HL-60 (cell line): Measurements from ENCODE around the gene LCE2A.
A peak's percentile ranks its signal among the peaks of the same experiment; 100 is the strongest.

Experiments used
- DNase-seq, 2 experiments: peaks; one replicate each; pipeline ENCODE4 v3.0.0-alpha.2; 2010 to 2020; ENCODE audit warnings: low read depth in 1 of 2, low spot score in 1 of 2
- H3K27ac ChIP-seq: fragments of 250-450 bp; sonication (Bioruptor Pico); replicated peaks from 2 replicates; pipeline ENCODE4 v1.5.1; 2020; ENCODE audit warnings: mild to moderate bottlenecking, moderate library complexity
- H3K27me3 ChIP-seq: fragments of 250-450 bp; sonication (Bioruptor Pico); 2 replicates; pipeline ENCODE4 v1.5.1; 2021; ENCODE audit warnings: mild to moderate bottlenecking, moderate library complexity; ENCODE audit not compliant: insufficient read depth, poor library complexity, severe bottlenecking
- H3K4me3 ChIP-seq: replicated peaks from 2 replicates; pipeline ENCODE4 v1.5.1; 2011; ENCODE audit warnings: mild to moderate bottlenecking, control low read depth, low read length; ENCODE audit not compliant: insufficient read depth
- GABPA ChIP-seq: IDR thresholded peaks from 2 replicates; pipeline ENCODE4 v1.6.1; 2012; ENCODE audit warnings: low read depth
- POLR2AphosphoS5 ChIP-seq: IDR thresholded peaks from 2 replicates; pipeline ENCODE4 v1.6.1; 2012; ENCODE audit warnings: low read depth
- SPI1 ChIP-seq: IDR thresholded peaks from 2 replicates; pipeline ENCODE4 v1.6.1; 2012; ENCODE audit warnings: low read depth, mild to moderate bottlenecking, borderline replicate concordance
- TF ChIP-seq, protein P1 (sequence below): IDR thresholded peaks from one replicate; pipeline ENCODE4 v1.5.1; 2011; ENCODE audit warnings: low read length, control low read depth, inconsistent platforms; ENCODE audit not compliant: insufficient read depth
- TF ChIP-seq, protein P2 (sequence below): IDR thresholded peaks from 2 replicates; pipeline ENCODE4 v1.6.1; 2012; ENCODE audit warnings: low read depth; ENCODE audit not compliant: insufficient replicate concordance

LCE2A gene

DNA sequence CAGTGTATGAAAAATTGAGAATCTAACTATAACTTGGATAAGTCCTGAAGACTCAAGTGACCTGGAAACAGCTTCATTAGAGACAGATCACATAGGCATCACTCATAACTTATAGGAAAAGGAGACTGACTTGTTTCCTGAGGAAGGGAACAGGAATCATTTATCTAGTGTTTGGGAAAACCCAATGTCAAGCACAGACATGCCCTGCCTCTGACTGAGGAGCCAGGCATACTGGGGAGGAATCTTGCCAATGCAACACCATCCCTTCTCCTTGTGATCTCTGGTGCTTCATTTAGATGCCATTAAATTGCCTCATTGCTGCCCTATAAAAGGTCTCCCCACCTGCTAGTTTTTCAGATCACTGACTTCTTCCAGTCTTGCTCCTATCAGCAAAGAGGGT is 20.1 kb downstream of the LCE2A start:
- H3K27ac ChIP-seq, result no peak overlapping the region
- TF ChIP-seq POLR2AphosphoS5, result no peak
- no peak overlapping the region for H3K4me3 ChIP-seq
- H3K27me3 ChIP-seq, result no peaks in the 10 kb centered on the region
- no peak for DNase-seq

DNA sequence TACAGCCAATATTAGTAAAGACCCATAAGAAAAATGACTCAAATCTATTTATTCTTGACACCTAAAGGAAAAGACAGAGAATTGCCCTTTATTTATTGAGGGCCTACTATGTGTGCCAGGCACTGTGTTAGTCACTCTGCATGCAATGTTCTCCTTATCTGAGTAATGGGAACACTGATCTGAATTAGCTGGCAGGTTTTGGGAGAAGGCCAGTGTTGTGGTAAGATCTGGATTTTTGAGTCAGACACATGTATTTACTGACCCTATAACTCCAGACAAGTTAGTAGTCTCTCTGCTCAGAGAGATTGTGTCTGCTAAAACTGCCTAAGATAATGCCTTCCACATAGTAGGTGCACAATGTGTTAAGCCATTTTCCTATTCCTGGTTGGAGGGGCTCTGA is 27.1 kb downstream of the LCE2A start:
- no peak overlapping the region for H3K4me3 ChIP-seq
- H3K27me3 ChIP-seq, result no peaks in the 10 kb centered on the region
- DNase-seq, result no peak
- H3K27ac ChIP-seq, result no peak overlapping the region
- TF ChIP-seq, protein P1, sequence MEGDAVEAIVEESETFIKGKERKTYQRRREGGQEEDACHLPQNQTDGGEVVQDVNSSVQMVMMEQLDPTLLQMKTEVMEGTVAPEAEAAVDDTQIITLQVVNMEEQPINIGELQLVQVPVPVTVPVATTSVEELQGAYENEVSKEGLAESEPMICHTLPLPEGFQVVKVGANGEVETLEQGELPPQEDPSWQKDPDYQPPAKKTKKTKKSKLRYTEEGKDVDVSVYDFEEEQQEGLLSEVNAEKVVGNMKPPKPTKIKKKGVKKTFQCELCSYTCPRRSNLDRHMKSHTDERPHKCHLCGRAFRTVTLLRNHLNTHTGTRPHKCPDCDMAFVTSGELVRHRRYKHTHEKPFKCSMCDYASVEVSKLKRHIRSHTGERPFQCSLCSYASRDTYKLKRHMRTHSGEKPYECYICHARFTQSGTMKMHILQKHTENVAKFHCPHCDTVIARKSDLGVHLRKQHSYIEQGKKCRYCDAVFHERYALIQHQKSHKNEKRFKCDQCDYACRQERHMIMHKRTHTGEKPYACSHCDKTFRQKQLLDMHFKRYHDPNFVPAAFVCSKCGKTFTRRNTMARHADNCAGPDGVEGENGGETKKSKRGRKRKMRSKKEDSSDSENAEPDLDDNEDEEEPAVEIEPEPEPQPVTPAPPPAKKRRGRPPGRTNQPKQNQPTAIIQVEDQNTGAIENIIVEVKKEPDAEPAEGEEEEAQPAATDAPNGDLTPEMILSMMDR, result no peak
- TF ChIP-seq GABPA (no peak), POLR2AphosphoS5 (no peak), SPI1 (no peak)
- TF ChIP-seq, protein P2, sequence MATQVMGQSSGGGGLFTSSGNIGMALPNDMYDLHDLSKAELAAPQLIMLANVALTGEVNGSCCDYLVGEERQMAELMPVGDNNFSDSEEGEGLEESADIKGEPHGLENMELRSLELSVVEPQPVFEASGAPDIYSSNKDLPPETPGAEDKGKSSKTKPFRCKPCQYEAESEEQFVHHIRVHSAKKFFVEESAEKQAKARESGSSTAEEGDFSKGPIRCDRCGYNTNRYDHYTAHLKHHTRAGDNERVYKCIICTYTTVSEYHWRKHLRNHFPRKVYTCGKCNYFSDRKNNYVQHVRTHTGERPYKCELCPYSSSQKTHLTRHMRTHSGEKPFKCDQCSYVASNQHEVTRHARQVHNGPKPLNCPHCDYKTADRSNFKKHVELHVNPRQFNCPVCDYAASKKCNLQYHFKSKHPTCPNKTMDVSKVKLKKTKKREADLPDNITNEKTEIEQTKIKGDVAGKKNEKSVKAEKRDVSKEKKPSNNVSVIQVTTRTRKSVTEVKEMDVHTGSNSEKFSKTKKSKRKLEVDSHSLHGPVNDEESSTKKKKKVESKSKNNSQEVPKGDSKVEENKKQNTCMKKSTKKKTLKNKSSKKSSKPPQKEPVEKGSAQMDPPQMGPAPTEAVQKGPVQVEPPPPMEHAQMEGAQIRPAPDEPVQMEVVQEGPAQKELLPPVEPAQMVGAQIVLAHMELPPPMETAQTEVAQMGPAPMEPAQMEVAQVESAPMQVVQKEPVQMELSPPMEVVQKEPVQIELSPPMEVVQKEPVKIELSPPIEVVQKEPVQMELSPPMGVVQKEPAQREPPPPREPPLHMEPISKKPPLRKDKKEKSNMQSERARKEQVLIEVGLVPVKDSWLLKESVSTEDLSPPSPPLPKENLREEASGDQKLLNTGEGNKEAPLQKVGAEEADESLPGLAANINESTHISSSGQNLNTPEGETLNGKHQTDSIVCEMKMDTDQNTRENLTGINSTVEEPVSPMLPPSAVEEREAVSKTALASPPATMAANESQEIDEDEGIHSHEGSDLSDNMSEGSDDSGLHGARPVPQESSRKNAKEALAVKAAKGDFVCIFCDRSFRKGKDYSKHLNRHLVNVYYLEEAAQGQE, result no peak

DNA sequence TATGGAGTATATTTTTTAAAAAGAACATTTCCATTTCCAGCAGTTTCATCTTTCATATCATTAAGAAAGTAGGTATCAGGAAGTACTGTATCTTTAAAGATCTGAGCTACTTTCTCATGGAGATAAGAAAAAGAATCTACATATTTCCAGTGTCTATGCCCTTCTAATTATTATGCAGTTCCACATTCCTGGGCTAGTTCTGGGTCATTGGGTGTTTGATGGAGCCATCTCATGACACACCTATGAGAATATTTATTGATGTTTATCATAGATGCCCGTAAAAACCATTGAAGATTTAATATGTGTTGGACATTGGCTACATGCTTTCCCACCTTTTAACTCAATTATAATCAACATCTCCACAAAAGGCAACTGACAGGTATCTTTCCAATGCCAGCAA is 30.8 kb downstream of the LCE2A start:
- no peak for TF ChIP-seq GABPA
- TF ChIP-seq, protein P2, result no peak
- TF ChIP-seq, protein P1, result no peak
- no peak for TF ChIP-seq POLR2AphosphoS5
- TF ChIP-seq SPI1, result no peak
- DNase-seq, result no peak
- no peak overlapping the region for H3K27ac ChIP-seq
- H3K27me3 ChIP-seq, result peaks cover 6% of the 10 kb centered on the region
- no peak overlapping the region for H3K4me3 ChIP-seq

DNA sequence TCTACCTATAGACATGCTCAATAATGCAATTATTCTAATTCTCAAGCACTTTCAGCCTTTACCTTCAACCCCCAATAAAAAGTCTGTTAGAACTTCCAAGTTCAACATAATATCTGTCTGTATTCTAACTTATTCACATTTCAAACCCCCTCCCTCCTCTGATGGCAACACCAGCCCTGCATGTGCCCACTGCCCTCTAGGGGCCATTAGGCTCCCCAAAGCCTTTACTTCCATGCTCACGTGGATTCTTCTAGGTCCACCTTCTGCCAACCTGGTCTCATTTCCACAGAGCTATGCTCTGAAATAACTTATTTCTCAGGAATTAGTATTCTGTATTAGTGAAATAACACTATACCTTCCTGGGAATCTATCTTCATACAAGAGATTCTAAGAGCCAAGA is 37.5 kb downstream of the LCE2A start:
- peaks cover 6% of the 10 kb centered on the region for H3K27me3 ChIP-seq
- TF ChIP-seq, protein P1, result peak; percentile 0
- TF ChIP-seq GABPA, result no peak
- no peak for DNase-seq
- no peak overlapping the region for H3K4me3 ChIP-seq
- H3K27ac ChIP-seq, result no peak overlapping the region
